Measurements from ENCODE around the gene GJB6.

Gene GJB6

DNA sequence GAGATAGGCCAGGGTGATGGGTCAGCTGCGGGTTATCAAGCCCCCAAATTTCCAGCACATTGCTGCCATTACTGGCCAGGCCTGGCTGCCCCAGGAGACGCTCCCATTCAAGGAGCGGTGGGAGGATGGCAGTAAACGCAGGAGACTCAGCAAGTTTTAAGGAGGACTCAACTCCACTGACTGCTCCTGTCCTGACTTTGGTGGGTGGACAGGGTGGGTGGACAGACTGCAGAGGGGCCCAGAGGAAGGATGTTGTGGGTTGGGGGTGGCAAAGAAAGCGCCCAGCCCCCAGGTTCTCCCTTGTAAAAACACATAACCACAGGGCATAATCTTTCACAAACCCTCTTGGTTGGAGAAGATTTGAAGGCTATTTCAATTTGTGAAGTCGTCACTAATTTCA, 4.4 kb downstream of the GJB6 start (continued):
- TF ChIP-seq ZNF70 (CRISPR knock-in tag; IDR thresholded peaks at IDR 0.05) = no peak
- TF ChIP-seq, protein P1, sequence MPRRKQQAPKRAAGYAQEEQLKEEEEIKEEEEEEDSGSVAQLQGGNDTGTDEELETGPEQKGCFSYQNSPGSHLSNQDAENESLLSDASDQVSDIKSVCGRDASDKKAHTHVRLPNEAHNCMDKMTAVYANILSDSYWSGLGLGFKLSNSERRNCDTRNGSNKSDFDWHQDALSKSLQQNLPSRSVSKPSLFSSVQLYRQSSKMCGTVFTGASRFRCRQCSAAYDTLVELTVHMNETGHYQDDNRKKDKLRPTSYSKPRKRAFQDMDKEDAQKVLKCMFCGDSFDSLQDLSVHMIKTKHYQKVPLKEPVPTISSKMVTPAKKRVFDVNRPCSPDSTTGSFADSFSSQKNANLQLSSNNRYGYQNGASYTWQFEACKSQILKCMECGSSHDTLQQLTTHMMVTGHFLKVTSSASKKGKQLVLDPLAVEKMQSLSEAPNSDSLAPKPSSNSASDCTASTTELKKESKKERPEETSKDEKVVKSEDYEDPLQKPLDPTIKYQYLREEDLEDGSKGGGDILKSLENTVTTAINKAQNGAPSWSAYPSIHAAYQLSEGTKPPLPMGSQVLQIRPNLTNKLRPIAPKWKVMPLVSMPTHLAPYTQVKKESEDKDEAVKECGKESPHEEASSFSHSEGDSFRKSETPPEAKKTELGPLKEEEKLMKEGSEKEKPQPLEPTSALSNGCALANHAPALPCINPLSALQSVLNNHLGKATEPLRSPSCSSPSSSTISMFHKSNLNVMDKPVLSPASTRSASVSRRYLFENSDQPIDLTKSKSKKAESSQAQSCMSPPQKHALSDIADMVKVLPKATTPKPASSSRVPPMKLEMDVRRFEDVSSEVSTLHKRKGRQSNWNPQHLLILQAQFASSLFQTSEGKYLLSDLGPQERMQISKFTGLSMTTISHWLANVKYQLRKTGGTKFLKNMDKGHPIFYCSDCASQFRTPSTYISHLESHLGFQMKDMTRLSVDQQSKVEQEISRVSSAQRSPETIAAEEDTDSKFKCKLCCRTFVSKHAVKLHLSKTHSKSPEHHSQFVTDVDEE (CRISPR knock-in tag; IDR thresholded peaks at IDR 0.05) = no peak
- no peak for TF ChIP-seq ZC3H10 (CRISPR knock-in tag; IDR thresholded peaks at IDR 0.05)
- TF ChIP-seq ZFP30 (CRISPR knock-in tag; IDR thresholded peaks at IDR 0.05) = no peak
- TF ChIP-seq CSDC2 (CRISPR knock-in tag; IDR thresholded peaks at IDR 0.05) = no peak

DNA sequence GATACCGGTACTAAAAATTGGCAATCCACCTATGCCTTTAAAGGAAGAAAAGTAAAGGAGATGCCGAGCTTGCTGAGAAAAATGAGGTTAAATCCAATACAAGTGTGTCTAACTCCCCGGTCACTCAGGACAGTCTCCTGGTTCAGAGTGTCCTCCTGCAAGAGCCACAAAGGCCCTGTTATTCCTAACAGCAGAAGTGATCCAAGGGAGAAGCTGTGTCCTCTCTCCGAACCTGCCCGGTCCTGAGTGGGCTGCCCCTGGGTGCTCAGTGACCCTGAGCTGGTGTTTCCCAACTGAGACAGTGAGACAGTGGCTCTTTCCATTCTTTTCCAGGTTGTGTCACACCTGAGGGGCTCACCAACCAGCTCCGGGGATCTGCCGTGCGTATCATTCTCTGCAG, 4.8 kb downstream of the GJB6 start:
- TF ChIP-seq ZNF8 (CRISPR knock-in tag; IDR thresholded peaks at IDR 0.05) (no peak), ZNF70 (CRISPR knock-in tag; IDR thresholded peaks at IDR 0.05) (no peak), GLIS3 (CRISPR knock-in tag; IDR thresholded peaks at IDR 0.05) (no peak), ZFP3 (CRISPR knock-in tag; IDR thresholded peaks at IDR 0.05) (no peak), BACH2 (CRISPR knock-in tag; IDR thresholded peaks at IDR 0.05; ENCODE audit: borderline replicate concordance) (no peak), ZC3H10 (CRISPR knock-in tag; IDR thresholded peaks at IDR 0.05) (no peak), OSR1 (CRISPR knock-in tag; IDR thresholded peaks at IDR 0.05) (no peak), SNAI2 (CRISPR knock-in tag; IDR thresholded peaks at IDR 0.05) (no peak), PPARA (CRISPR knock-in tag; IDR thresholded peaks at IDR 0.05; ENCODE audit: borderline replicate concordance) (no peak), TCF4 (CRISPR knock-in tag; IDR thresholded peaks at IDR 0.05; ENCODE audit: borderline replicate concordance) (no peak), TOX (CRISPR knock-in tag; IDR thresholded peaks at IDR 0.05; ENCODE audit: borderline replicate concordance) (no peak)
- TF ChIP-seq, protein P2, sequence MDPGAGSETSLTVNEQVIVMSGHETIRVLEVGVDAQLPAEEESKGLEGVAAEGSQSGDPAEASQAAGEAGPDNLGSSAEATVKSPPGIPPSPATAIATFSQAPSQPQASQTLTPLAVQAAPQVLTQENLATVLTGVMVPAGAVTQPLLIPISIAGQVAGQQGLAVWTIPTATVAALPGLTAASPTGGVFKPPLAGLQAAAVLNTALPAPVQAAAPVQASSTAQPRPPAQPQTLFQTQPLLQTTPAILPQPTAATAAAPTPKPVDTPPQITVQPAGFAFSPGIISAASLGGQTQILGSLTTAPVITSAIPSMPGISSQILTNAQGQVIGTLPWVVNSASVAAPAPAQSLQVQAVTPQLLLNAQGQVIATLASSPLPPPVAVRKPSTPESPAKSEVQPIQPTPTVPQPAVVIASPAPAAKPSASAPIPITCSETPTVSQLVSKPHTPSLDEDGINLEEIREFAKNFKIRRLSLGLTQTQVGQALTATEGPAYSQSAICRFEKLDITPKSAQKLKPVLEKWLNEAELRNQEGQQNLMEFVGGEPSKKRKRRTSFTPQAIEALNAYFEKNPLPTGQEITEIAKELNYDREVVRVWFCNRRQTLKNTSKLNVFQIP (CRISPR knock-in tag; IDR thresholded peaks at IDR 0.05; ENCODE audit: borderline replicate concordance, low read depth) = no peak
- TF ChIP-seq, protein P3, sequence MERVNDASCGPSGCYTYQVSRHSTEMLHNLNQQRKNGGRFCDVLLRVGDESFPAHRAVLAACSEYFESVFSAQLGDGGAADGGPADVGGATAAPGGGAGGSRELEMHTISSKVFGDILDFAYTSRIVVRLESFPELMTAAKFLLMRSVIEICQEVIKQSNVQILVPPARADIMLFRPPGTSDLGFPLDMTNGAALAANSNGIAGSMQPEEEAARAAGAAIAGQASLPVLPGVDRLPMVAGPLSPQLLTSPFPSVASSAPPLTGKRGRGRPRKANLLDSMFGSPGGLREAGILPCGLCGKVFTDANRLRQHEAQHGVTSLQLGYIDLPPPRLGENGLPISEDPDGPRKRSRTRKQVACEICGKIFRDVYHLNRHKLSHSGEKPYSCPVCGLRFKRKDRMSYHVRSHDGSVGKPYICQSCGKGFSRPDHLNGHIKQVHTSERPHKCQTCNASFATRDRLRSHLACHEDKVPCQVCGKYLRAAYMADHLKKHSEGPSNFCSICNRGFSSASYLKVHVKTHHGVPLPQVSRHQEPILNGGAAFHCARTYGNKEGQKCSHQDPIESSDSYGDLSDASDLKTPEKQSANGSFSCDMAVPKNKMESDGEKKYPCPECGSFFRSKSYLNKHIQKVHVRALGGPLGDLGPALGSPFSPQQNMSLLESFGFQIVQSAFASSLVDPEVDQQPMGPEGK (CRISPR knock-in tag; IDR thresholded peaks at IDR 0.05; ENCODE audit: borderline replicate concordance) = no peak
- TF ChIP-seq, protein P4, sequence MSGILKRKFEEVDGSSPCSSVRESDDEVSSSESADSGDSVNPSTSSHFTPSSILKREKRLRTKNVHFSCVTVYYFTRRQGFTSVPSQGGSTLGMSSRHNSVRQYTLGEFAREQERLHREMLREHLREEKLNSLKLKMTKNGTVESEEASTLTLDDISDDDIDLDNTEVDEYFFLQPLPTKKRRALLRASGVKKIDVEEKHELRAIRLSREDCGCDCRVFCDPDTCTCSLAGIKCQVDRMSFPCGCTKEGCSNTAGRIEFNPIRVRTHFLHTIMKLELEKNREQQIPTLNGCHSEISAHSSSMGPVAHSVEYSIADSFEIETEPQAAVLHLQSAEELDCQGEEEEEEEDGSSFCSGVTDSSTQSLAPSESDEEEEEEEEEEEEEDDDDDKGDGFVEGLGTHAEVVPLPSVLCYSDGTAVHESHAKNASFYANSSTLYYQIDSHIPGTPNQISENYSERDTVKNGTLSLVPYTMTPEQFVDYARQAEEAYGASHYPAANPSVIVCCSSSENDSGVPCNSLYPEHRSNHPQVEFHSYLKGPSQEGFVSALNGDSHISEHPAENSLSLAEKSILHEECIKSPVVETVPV (CRISPR knock-in tag; IDR thresholded peaks at IDR 0.05) = no peak
- ATAC-seq = no peak

DNA sequence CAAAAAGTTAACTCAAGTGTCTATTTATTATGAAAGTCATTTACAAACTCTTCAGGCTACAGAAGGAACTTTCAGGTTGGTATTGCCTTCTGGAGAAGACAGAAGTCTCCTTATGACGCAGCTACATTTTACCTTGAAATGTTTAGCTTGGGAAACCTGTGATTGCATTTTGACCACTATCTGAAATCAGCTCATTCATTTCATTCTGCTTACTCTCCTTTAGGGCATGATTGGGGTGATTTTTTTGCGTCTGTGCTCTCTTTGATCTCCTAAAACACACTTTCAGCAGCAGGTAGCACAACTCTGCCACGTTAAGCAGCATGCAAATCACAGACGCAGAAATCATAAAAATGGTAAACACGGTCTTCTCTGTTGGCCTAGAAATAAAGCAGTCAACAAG, 9.6 kb downstream of the GJB6 start:
- ATAC-seq = no peak
- no peak for TF ChIP-seq ARNTL (CRISPR knock-in tag; IDR thresholded peaks at IDR 0.05; ENCODE audit: borderline replicate concordance, low read depth)
- TF ChIP-seq, protein P5, sequence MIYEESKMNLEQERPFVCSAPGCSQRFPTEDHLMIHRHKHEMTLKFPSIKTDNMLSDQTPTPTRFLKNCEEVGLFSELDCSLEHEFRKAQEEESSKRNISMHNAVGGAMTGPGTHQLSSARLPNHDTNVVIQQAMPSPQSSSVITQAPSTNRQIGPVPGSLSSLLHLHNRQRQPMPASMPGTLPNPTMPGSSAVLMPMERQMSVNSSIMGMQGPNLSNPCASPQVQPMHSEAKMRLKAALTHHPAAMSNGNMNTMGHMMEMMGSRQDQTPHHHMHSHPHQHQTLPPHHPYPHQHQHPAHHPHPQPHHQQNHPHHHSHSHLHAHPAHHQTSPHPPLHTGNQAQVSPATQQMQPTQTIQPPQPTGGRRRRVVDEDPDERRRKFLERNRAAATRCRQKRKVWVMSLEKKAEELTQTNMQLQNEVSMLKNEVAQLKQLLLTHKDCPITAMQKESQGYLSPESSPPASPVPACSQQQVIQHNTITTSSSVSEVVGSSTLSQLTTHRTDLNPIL (CRISPR knock-in tag; IDR thresholded peaks at IDR 0.05; ENCODE audit: low read depth) = no peak
- TF ChIP-seq, protein P1 (CRISPR knock-in tag; IDR thresholded peaks at IDR 0.05) = no peak
- TF ChIP-seq ZFP30 (CRISPR knock-in tag; IDR thresholded peaks at IDR 0.05) = no peak
- TF ChIP-seq TOX (CRISPR knock-in tag; IDR thresholded peaks at IDR 0.05; ENCODE audit: borderline replicate concordance) = no peak
- TF ChIP-seq ZNF8 (CRISPR knock-in tag; IDR thresholded peaks at IDR 0.05) = no peak
- no peak for TF ChIP-seq TCF4 (CRISPR knock-in tag; IDR thresholded peaks at IDR 0.05; ENCODE audit: borderline replicate concordance)
- TF ChIP-seq ESRRG (CRISPR knock-in tag; IDR thresholded peaks at IDR 0.05) = no peak
- no peak for TF ChIP-seq PPARA (CRISPR knock-in tag; IDR thresholded peaks at IDR 0.05; ENCODE audit: borderline replicate concordance)
- no peak for TF ChIP-seq ZFP3 (CRISPR knock-in tag; IDR thresholded peaks at IDR 0.05)
- no peak for TF ChIP-seq ZNF565 (CRISPR knock-in tag; conservative IDR thresholded peaks at IDR 0.05; ENCODE audit: low read depth)
- no peak for TF ChIP-seq ZC3H10 (CRISPR knock-in tag; IDR thresholded peaks at IDR 0.05)
- TF ChIP-seq, protein P3 (CRISPR knock-in tag; IDR thresholded peaks at IDR 0.05; ENCODE audit: borderline replicate concordance) = no peak
- TF ChIP-seq GLIS3 (CRISPR knock-in tag; IDR thresholded peaks at IDR 0.05) = no peak
- no peak for TF ChIP-seq BACH2 (CRISPR knock-in tag; IDR thresholded peaks at IDR 0.05; ENCODE audit: borderline replicate concordance)
- TF ChIP-seq, protein P4 (CRISPR knock-in tag; IDR thresholded peaks at IDR 0.05) = no peak
- TF ChIP-seq ZNF70 (CRISPR knock-in tag; IDR thresholded peaks at IDR 0.05) = no peak

Data from SK-N-SH treated with all-trans-retinoic acid at 6 μM for 48 hours (cell line).